Superior temporal gyrus (tissue), 1 donor: ENCODE data around the gene KCTD13.
"Not testable (repeated sequence)": the region's sequence is repeated elsewhere in the genome, so short reads cannot be mapped to it uniquely, and the experiment has no call there.

Experiments used
- DNase-seq: peaks from one replicate; pipeline ENCODE4 v3.0.0-alpha.2; 2016; ENCODE audit errors: extremely low spot score

KCTD13 gene

GRCh38 chr16:29947897-29948296, 21.9 kb upstream of the KCTD13 start:
- no peak for DNase-seq

- no peak for DNase-seq
Measured at GRCh38 chr16:29943846-29944799, 18.1 kb upstream of the KCTD13 start.

GRCh38 chr16:29940656-29941055, 14.6 kb upstream of the KCTD13 start:
- DNase-seq: peak; percentile 13

DNA sequence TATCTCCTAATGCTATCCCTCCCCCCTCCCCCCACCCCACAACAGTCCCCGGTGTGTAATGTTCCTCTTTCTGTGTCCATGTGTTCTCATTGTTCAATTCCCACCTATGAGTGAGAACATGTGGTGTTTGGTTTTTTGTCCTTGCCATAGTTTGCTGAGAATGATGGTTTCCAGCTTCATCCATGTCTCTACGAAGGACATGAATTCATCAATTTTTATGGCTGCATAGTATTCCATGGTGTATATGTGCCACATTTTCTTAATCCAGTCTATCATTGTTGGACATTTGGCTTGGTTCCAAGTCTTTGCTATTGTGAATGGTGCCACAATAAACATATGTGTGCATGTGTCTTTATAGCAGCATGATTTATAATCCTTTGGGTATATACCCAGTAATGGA, 5.7 kb upstream of the KCTD13 start:
- not testable (repeated sequence) for DNase-seq

GRCh38 chr16:29927070-29927905, 1.3 kb upstream of the KCTD13 start:
- no peak for DNase-seq

DNA sequence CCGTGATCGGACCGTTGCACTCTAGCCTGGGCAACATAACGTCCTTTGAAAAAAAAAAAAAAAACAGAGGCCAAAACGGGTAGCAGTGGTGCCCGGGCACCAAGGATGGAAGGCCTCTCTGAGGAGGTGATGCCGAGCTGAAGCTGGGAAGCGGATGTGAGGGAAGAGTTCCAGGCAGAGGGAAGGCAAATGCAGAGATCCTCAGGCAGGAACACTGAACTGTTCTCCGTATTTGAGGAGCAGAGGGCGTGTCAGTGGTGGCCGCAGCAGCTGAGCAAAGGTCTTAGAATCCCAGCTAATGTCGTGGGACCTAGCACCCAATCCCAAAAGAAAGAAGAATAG, 656 bp upstream of the KCTD13 start:
- no peak for DNase-seq

- DNase-seq: no peak
Measured at GRCh38 chr16:29925105-29925756, 795 bp downstream of the KCTD13 start.

DNA sequence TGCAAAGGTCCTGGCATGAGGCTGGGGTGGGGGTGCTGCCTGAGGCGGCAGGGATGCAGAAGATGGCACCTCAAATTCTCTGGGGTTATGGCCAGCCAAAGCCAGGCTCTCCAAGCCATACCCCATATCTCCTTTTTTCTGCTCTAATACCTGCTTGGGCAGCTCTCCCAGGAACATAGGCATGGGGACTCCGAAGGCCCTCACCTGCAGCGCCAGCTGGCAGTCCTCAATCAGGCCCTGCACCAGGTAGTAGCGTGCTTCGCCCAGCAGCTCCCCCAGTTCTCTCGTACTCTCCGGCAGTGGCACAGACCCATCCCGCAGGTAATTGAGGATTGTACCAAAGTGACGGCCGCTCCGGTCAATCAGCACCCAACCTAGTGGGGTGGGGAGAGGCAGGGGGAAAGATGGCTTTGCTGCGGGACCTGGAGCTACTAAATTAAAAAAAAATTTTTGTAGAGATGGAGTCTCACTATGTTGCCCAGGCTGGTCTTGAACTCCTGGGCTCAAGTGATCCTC, 3.0 kb downstream of the KCTD13 start:
- no peak for DNase-seq

- DNase-seq: no peak
Measured at GRCh38 chr16:29922326-29922725, 3.7 kb downstream of the KCTD13 start.

GRCh38 chr16:29921034-29921385, 5.0 kb downstream of the KCTD13 start:
- no peak for DNase-seq

DNA sequence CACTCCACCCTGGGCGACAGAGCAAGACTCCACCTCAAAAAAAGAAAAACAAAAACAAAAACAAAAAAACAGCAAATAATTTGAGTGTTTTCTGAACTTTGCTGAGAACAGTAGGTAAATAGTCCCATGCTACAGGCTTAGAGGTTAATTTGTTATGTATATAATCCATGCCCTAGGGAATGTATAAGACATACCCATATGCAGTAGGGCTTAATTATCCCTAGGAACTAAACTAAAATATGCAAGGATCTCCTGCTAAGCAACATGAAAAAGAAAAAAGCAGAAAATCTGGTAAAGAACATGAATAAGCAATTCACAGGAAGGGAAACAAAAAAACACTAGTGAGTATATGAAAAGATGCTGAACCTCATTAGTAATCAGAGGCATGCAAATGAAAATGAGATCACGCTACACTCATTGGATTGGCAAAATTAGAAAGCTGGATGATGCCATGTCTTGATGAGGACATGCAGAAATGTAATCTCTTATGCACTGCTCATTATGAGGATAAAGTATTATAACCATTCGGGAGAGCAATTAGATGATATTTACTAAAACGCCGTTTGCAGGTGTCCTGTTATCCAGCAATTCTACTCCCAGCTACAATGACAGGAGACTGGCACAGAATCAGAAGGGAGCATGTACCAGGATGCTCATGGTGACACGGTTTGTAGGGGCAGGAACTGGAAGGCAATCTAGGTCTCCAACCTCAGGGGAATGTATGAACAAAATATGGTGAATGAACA, 5.6 kb downstream of the KCTD13 start:
- peak; percentile 86 for DNase-seq

- DNase-seq: no peak
Measured at GRCh38 chr16:29916979-29917378, 9.0 kb downstream of the KCTD13 start.

- DNase-seq: no peak
Measured at GRCh38 chr16:29915590-29916247, 10.3 kb downstream of the KCTD13 start.

DNA sequence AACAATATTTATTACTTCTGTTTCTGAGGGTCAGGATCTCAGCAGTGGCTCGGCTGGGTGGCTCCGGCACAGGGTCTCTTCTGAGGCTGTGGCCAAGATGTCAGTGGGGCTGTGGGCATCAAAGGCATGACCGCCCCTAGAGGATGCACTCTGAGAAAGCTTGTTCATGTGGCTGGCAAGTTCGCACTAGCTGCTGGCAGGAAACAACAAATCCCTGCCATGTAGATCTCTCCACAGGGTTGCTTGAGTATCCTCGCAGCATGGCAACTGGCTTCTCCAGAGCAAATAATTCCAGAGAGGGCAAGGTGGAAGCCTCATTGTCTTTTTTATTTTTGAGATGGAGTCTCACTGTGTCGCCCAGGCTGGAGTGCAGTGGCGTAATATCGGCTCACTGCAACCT, 12.5 kb downstream of the KCTD13 start:
- DNase-seq: no peak

GRCh38 chr16:29912087-29912486, 13.9 kb downstream of the KCTD13 start:
- DNase-seq: no peak

GRCh38 chr16:29911676-29912010, 14.4 kb downstream of the KCTD13 start:
- no peak for DNase-seq

- no peak for DNase-seq
Measured at GRCh38 chr16:29910819-29911675, 15.0 kb downstream of the KCTD13 start.

- DNase-seq: not testable (repeated sequence)
Measured at GRCh38 chr16:29909851-29910250, 16.2 kb downstream of the KCTD13 start.

DNA sequence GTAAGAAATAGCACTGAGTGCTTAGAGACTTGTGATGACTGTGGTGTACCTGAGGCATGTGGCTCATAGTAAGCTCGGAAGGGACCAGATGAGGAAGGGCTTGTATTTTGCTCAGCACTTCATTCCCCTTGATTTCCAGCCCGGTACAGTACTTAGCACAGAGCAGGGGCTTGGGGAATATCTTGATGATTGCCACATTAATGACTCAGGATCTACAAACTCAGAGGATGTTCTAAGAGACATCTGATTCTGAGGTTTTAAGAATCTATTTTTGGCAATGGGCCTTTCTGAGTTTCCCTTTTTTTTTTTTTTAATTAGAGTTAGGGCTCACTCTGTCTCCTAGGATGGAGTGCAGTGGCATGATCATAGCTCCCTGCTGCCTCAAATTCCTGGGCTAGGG, 16.6 kb downstream of the KCTD13 start:
- DNase-seq: no peak

- DNase-seq: no peak
Measured at GRCh38 chr16:29908719-29909220, 17.3 kb downstream of the KCTD13 start.
